Stomach (tissue), 9 donors: ENCODE results near the gene CARMIL3. TPM values are rescaled to one million over a fixed set of nuclear protein-coding genes. Genes with fewer than 3 reads are reported as not detected.

Experiments
- DNase-seq, 2 donors: peaks; one replicate each; pipeline versions ENCODE4 v3.0.0 to v3.0.0-alpha.2; 2013 to 2019
- H3K27ac ChIP-seq, 5 donors: fragments of 200-600 bp in 4 of 5; sonication (generic) in 4 of 5; one replicate each; pipeline ENCODE4 v1.5.1; 2013 to 2019; ENCODE audit warnings: mild to moderate bottlenecking in 1 of 5, moderate library complexity in 1 of 5
- H3K27me3 ChIP-seq, 3 donors: fragments of 200-600 bp; sonication (generic); one replicate each; pipeline ENCODE4 v1.5.1; 2017 to 2019; ENCODE audit warnings: mixed run types in 1 of 3
- H3K36me3 ChIP-seq, 4 donors: fragments of 200-600 bp; sonication (generic); 1 replicate in 3 of 4; 2 replicates in 1 of 4; pipeline ENCODE4 v1.5.1; 2016 to 2019
- H3K4me1 ChIP-seq, 4 donors: fragments of 200-600 bp; sonication (generic); one replicate each; pipeline ENCODE4 v1.5.1; 2016 to 2019
- H3K4me3 ChIP-seq, 4 donors: fragments of 200-600 bp; sonication (generic) in 3 of 4; one replicate each; pipeline ENCODE4 v1.5.1; 2016 to 2019; ENCODE audit warnings: mild to moderate bottlenecking in 1 of 4
- H3K9me3 ChIP-seq, 4 donors: fragments of 200-600 bp; sonication (generic); one replicate each; pipeline ENCODE4 v1.5.1; 2016 to 2019
- CTCF ChIP-seq, 7 experiments: fragments of 450-650 bp in 4 of 7; fragments of 200-600 bp in 3 of 7; sonication (generic) in 3 of 7; IDR thresholded peaks; one replicate each; pipeline ENCODE4 v1.5.1; 2016 to 2019; ENCODE audit warnings: antibody characterized with exemption in 7 of 7, control low read depth in 2 of 7, mild to moderate bottlenecking in 1 of 7
- EP300 ChIP-seq: sonication (generic); formaldehyde crosslinking; IDR thresholded peaks from one replicate; pipeline ENCODE4 v1.6.1; 2017; ENCODE audit warnings: antibody characterized with exemption
- POLR2A ChIP-seq, 4 donors: fragments of 450-650 bp; IDR thresholded peaks; one replicate each; pipeline ENCODE4 v1.6.1; 2016; ENCODE audit warnings: antibody characterized with exemption in 4 of 4, control low read depth in 2 of 4, mild to moderate bottlenecking in 1 of 4, moderate library complexity in 1 of 4
- POLR2AphosphoS5 ChIP-seq, 3 donors: sonication (generic); formaldehyde crosslinking; IDR thresholded peaks; one replicate each; pipeline ENCODE4 v1.6.1; 2016; ENCODE audit warnings: antibody characterized with exemption in 3 of 3
- WGBS, 5 donors: extraction: QIAGEN DNeasy Blood & Tissue Kit in 3 of 5; methylation state at CpG; one replicate each; pipeline versions ENCODE4 v1.1.5 to v1.1.7; 2013 to 2018; 5-methylcytosine and 5-hydroxymethylcytosine counted together
- intact Hi-C: fragments of 100-400 bp; cut with DNase I; formaldehyde crosslinking; loops from one replicate; pipeline ENCODE4 v1.15.1; 2023; ENCODE audit warnings: low total_unique reads
- polyA plus RNA-seq, 3 donors: library from polyadenylated mRNA; stranded (reverse); fragments of 200-250 nt; gene quantifications; one replicate each; pipeline ENCODE4 v1.2.3, GENCODE V29; 2013
- total RNA-seq, 5 donors: library from RNA; depleted of rRNA; stranded (reverse); fragments of >200 nt; gene quantifications; one replicate each; pipeline versions ENCODE4 v1.1.0 to v1.2.3, GENCODE V29; 2014 to 2016
- donor health status: healthy with polysubstance abuse.
- donor health status: Bipolar disorder and iron deficiency.
- donor health status: healthy.

Gene CARMIL3
- total and polyA plus RNA-seq, 8 donors = 0.14 to 2.0 (median 0.50) TPM; not detected in 2

- Histone ChIP-seq H3K9me3 (no peaks in the 10 kb centered on the region), H3K4me3 (peak overlapping the region; percentile 56 to 81 (median 64)), H3K27ac (peak overlapping the region in 3 of 5 donors; percentile 94 to 100 (median 99)), H3K27me3 (no peaks in the 10 kb centered on the region), H3K4me1 (peaks cover 19 to 29% (median 28%) of the 10 kb centered on the region in 4 donors), H3K36me3 (peaks cover 32 to 44% (median 42%) of the 10 kb centered on the region in 4 donors)
- no peak for DNase-seq
- WGBS, 5 donors = 41 to 60% (median 55%) methylated on average over 6 of the region's 6 CpGs
- TF ChIP-seq CTCF (IDR thresholded peaks at IDR 0.05) = no peak
- TF ChIP-seq POLR2A (IDR thresholded peaks at IDR 0.05) = no peak
- TF ChIP-seq EP300 = no peak
- no peak for TF ChIP-seq POLR2AphosphoS5 (IDR thresholded peaks at IDR 0.05)
- intact Hi-C loops = no loop called here
Measured at GRCh38 chr14:24116128-24116814, 64.5 kb downstream of the CARMIL3 start.

- intact Hi-C loops = no loop called here
- H3K4me3 ChIP-seq = no peak overlapping the region
- H3K9me3 ChIP-seq = no peaks in the 10 kb centered on the region
- no peak for DNase-seq
- peaks cover 41 to 53% (median 52%) of the 10 kb centered on the region in 4 donors for H3K36me3 ChIP-seq
- H3K27ac ChIP-seq = no peak overlapping the region
- no peak for TF ChIP-seq EP300
- TF ChIP-seq POLR2AphosphoS5 (IDR thresholded peaks at IDR 0.05) = no peak
- no peak for TF ChIP-seq POLR2A (IDR thresholded peaks at IDR 0.05)
- TF ChIP-seq CTCF (IDR thresholded peaks at IDR 0.05) = no peak
- peaks cover 19 to 29% (median 28%) of the 10 kb centered on the region in 4 donors for H3K4me1 ChIP-seq
- H3K27me3 ChIP-seq = no peaks in the 10 kb centered on the region
- WGBS, 5 donors = 52 to 88% (median 70%) methylated on average over 6 of the region's 6 CpGs
Measured at GRCh38 chr14:24117179-24117578, 65.4 kb downstream of the CARMIL3 start.

Other genes with a start within 250 kb of the CARMIL3 start
- 100 to 1,000 TPM in 1 of 5 donors, 10 to 100 TPM in 4; 29.0 to 114 (median 34.4) TPM for gene DHRS4, start 98.2 kb upstream of the CARMIL3 start, total RNA-seq
- gene DHRS4, start 98.2 kb upstream of the CARMIL3 start, polyA plus RNA-seq = 10 to 100 TPM; 39.4 to 58.0 (median 57.7) TPM
- gene DHRS4L2, start 63.1 kb upstream of the CARMIL3 start, total RNA-seq = 10 to 100 TPM in 3 of 5 donors, 1 to 10 TPM in 1, not detected in 1; 9.7 to 44.2 (median 26.9) TPM
- gene DHRS4L2, start 63.1 kb upstream of the CARMIL3 start, polyA plus RNA-seq = 10 to 100 TPM; 27.5 to 64.0 (median 44.3) TPM
- gene CPNE6, start 19.6 kb downstream of the CARMIL3 start, total RNA-seq = not detected
- gene CPNE6, start 19.6 kb downstream of the CARMIL3 start, polyA plus RNA-seq = under 1 TPM in 2 of 3 donors, not detected in 1; 0.12 to 0.25 TPM
- gene PCK2, start 42.3 kb downstream of the CARMIL3 start, total RNA-seq = 100 to 1,000 TPM in 1 of 5 donors, 10 to 100 TPM in 1, 1 to 10 TPM in 3; 2.3 to 168 (median 8.4) TPM
- gene PCK2, start 42.3 kb downstream of the CARMIL3 start, polyA plus RNA-seq = 10 to 100 TPM; 12.3 to 24.0 (median 17.0) TPM
- gene DCAF11, start 62.8 kb downstream of the CARMIL3 start, total RNA-seq = 100 to 1,000 TPM in 2 of 5 donors, 10 to 100 TPM in 3; 50.4 to 396 (median 84.5) TPM
- 10 to 100 TPM; 27.7 to 68.3 (median 38.9) TPM for gene DCAF11, start 62.8 kb downstream of the CARMIL3 start, polyA plus RNA-seq
- 10 to 100 TPM in 2 of 5 donors, 1 to 10 TPM in 1, under 1 TPM in 1, not detected in 1; 0.92 to 69.2 (median 13.0) TPM for gene NRL, start 62.9 kb downstream of the CARMIL3 start, total RNA-seq
- 1 to 10 TPM; 1.2 to 1.3 (median 1.2) TPM for gene NRL, start 62.9 kb downstream of the CARMIL3 start, polyA plus RNA-seq
- gene FITM1, start 78.7 kb downstream of the CARMIL3 start, total RNA-seq = 10 to 100 TPM in 1 of 5 donors, under 1 TPM in 1, not detected in 3; 0.87 to 80.5 TPM
- gene FITM1, start 78.7 kb downstream of the CARMIL3 start, polyA plus RNA-seq = 1 to 10 TPM; 1.9 to 2.6 (median 2.2) TPM
- 100 to 1,000 TPM in 1 of 5 donors, 10 to 100 TPM in 4; 38.5 to 129 (median 91.1) TPM for gene PSME1, start 84.2 kb downstream of the CARMIL3 start, total RNA-seq
- 100 to 1,000 TPM; 217 to 322 (median 310) TPM for gene PSME1, start 84.2 kb downstream of the CARMIL3 start, polyA plus RNA-seq
- 10 to 100 TPM in 1 of 5 donors, 1 to 10 TPM in 4; 1.3 to 33.9 (median 4.6) TPM for gene EMC9, start 89.6 kb downstream of the CARMIL3 start, total RNA-seq
- 10 to 100 TPM; 32.0 to 59.6 (median 42.9) TPM for gene EMC9, start 89.6 kb downstream of the CARMIL3 start, polyA plus RNA-seq
- gene PSME2, start 94.6 kb downstream of the CARMIL3 start, total RNA-seq = 100 to 1,000 TPM in 2 of 5 donors, 10 to 100 TPM in 3; 62.4 to 339 (median 83.9) TPM
- 100 to 1,000 TPM; 302 to 421 (median 403) TPM for gene PSME2, start 94.6 kb downstream of the CARMIL3 start, polyA plus RNA-seq
- 100 to 1,000 TPM in 2 of 5 donors, 10 to 100 TPM in 3; 53.2 to 523 (median 94.2) TPM for gene RNF31, start 95.5 kb downstream of the CARMIL3 start, total RNA-seq
- 10 to 100 TPM; 64.0 to 88.7 (median 68.6) TPM for gene RNF31, start 95.5 kb downstream of the CARMIL3 start, polyA plus RNA-seq
- 100 to 1,000 TPM in 2 of 5 donors, 10 to 100 TPM in 2, 1 to 10 TPM in 1; 1.4 to 143 (median 91.4) TPM for gene IRF9, start 109.3 kb downstream of the CARMIL3 start, total RNA-seq
- gene IRF9, start 109.3 kb downstream of the CARMIL3 start, polyA plus RNA-seq = 100 to 1,000 TPM in 1 of 3 donors, 10 to 100 TPM in 2; 64.6 to 101 (median 65.1) TPM
- gene REC8, start 120.1 kb downstream of the CARMIL3 start, total RNA-seq = 100 to 1,000 TPM in 1 of 5 donors, 10 to 100 TPM in 4; 14.5 to 122 (median 45.5) TPM
- gene REC8, start 120.1 kb downstream of the CARMIL3 start, polyA plus RNA-seq = 10 to 100 TPM; 20.9 to 64.4 (median 38.7) TPM
- 100 to 1,000 TPM in 1 of 5 donors, 10 to 100 TPM in 4; 14.3 to 227 (median 23.9) TPM for gene IPO4, start 136.8 kb downstream of the CARMIL3 start, total RNA-seq
- 10 to 100 TPM in 1 of 3 donors, 1 to 10 TPM in 2; 9.3 to 15.2 (median 9.8) TPM for gene IPO4, start 136.8 kb downstream of the CARMIL3 start, polyA plus RNA-seq
- 10 to 100 TPM in 4 of 5 donors, 1 to 10 TPM in 1; 6.4 to 79.7 (median 31.6) TPM for gene TM9SF1, start 143.4 kb downstream of the CARMIL3 start, total RNA-seq
- gene TM9SF1, start 143.4 kb downstream of the CARMIL3 start, polyA plus RNA-seq = 10 to 100 TPM; 14.6 to 28.2 (median 14.7) TPM
- under 1 TPM in 1 of 5 donors, not detected in 4; 0.73 TPM for gene TSSK4, start 153.7 kb downstream of the CARMIL3 start, total RNA-seq
- not detected for gene TSSK4, start 153.7 kb downstream of the CARMIL3 start, polyA plus RNA-seq
- gene CHMP4A, start 161.5 kb downstream of the CARMIL3 start, total RNA-seq = 10 to 100 TPM in 4 of 5 donors, not detected in 1; 27.8 to 37.2 (median 31.8) TPM
- gene CHMP4A, start 161.5 kb downstream of the CARMIL3 start, polyA plus RNA-seq = 100 to 1,000 TPM in 1 of 3 donors, 10 to 100 TPM in 2; 66.5 to 135 (median 70.7) TPM
- gene MDP1, start 164.1 kb downstream of the CARMIL3 start, total RNA-seq = 10 to 100 TPM in 3 of 5 donors, 1 to 10 TPM in 1, not detected in 1; 9.3 to 16.1 (median 14.2) TPM
- gene MDP1, start 164.1 kb downstream of the CARMIL3 start, polyA plus RNA-seq = 10 to 100 TPM; 25.6 to 26.9 (median 26.2) TPM
- gene NEDD8, start 180.4 kb downstream of the CARMIL3 start, total RNA-seq = 100 to 1,000 TPM in 3 of 5 donors, 10 to 100 TPM in 1, not detected in 1; 85.4 to 166 (median 132) TPM
- 100 to 1,000 TPM; 235 to 244 (median 237) TPM for gene NEDD8, start 180.4 kb downstream of the CARMIL3 start, polyA plus RNA-seq
- gene GMPR2, start 180.9 kb downstream of the CARMIL3 start, total RNA-seq = 100 to 1,000 TPM in 1 of 5 donors, 10 to 100 TPM in 4; 13.9 to 204 (median 31.2) TPM
- 10 to 100 TPM; 48.3 to 85.7 (median 53.9) TPM for gene GMPR2, start 180.9 kb downstream of the CARMIL3 start, polyA plus RNA-seq
- 10 to 100 TPM in 4 of 5 donors, 1 to 10 TPM in 1; 7.2 to 63.6 (median 39.1) TPM for gene TINF2, start 190.6 kb downstream of the CARMIL3 start, total RNA-seq
- gene TINF2, start 190.6 kb downstream of the CARMIL3 start, polyA plus RNA-seq = 10 to 100 TPM; 46.6 to 61.1 (median 50.6) TPM
- gene TGM1, start 211.2 kb downstream of the CARMIL3 start, total RNA-seq = 10 to 100 TPM in 1 of 5 donors, 1 to 10 TPM in 4; 2.6 to 11.7 (median 4.9) TPM
- 100 to 1,000 TPM in 1 of 3 donors, 1 to 10 TPM in 2; 1.7 to 131 (median 5.3) TPM for gene TGM1, start 211.2 kb downstream of the CARMIL3 start, polyA plus RNA-seq
- gene RABGGTA, start 219.6 kb downstream of the CARMIL3 start, total RNA-seq = 100 to 1,000 TPM in 4 of 5 donors, 10 to 100 TPM in 1; 16.0 to 230 (median 187) TPM
- 10 to 100 TPM; 33.8 to 68.4 (median 41.9) TPM for gene RABGGTA, start 219.6 kb downstream of the CARMIL3 start, polyA plus RNA-seq
- gene DHRS1, start 247.8 kb downstream of the CARMIL3 start, total RNA-seq = 10 to 100 TPM in 3 of 5 donors, 1 to 10 TPM in 2; 5.3 to 71.9 (median 17.4) TPM
- 10 to 100 TPM; 20.1 to 52.1 (median 30.1) TPM for gene DHRS1, start 247.8 kb downstream of the CARMIL3 start, polyA plus RNA-seq
- gene NOP9, start 247.8 kb downstream of the CARMIL3 start, total RNA-seq = 10 to 100 TPM in 4 of 5 donors, 1 to 10 TPM in 1; 5.4 to 25.7 (median 12.8) TPM
- gene NOP9, start 247.8 kb downstream of the CARMIL3 start, polyA plus RNA-seq = 10 to 100 TPM in 1 of 3 donors, 1 to 10 TPM in 2; 6.5 to 11.8 (median 8.4) TPM